Liver (tissue), 9 donors: ENCODE measurements around the gene LEMD3. TPM values are rescaled to one million over a fixed set of nuclear protein-coding genes. Genes with fewer than 3 reads are reported as not detected.

ENCODE experiments used
- DNase-seq: peaks from one replicate; pipeline ENCODE4 v3.0.0-alpha.2; 2017; ENCODE audit warnings: low spot score
- H3K27ac ChIP-seq, 2 donors: one replicate each; pipeline ENCODE4 v1.7.0; 2013; ENCODE audit warnings: inconsistent platforms in 2 of 2, low read length in 2 of 2, control low read depth in 1 of 2, low read depth in 1 of 2, mild to moderate bottlenecking in 1 of 2
- H3K27me3 ChIP-seq, 4 donors: one replicate each; pipeline versions ENCODE4 v1.6.1 to v1.7.0; 2013; ENCODE audit warnings: low read length in 3 of 4, inconsistent platforms in 1 of 4, mild to moderate bottlenecking in 1 of 4, moderate library complexity in 1 of 4; ENCODE audit not compliant: control insufficient read depth in 4 of 4, insufficient read depth in 4 of 4
- H3K36me3 ChIP-seq, 4 donors: one replicate each; pipeline versions ENCODE4 v1.6.1 to v1.7.0; 2013; ENCODE audit warnings: low read length in 3 of 4, mild to moderate bottlenecking in 3 of 4, low read depth in 1 of 4, moderate library complexity in 1 of 4; ENCODE audit not compliant: control insufficient read depth in 4 of 4, insufficient read depth in 3 of 4
- H3K4me1 ChIP-seq, 4 donors: one replicate each; pipeline versions ENCODE4 v1.6.1 to v1.7.0; 2013; ENCODE audit warnings: low read length in 3 of 4, mild to moderate bottlenecking in 3 of 4, moderate library complexity in 1 of 4; ENCODE audit not compliant: control insufficient read depth in 4 of 4, insufficient read depth in 4 of 4
- H3K4me3 ChIP-seq, 3 donors: one replicate each; pipeline versions ENCODE4 v1.6.1 to v1.7.0; 2013; ENCODE audit warnings: low read length in 3 of 3, control low read depth in 1 of 3, low read depth in 1 of 3, mild to moderate bottlenecking in 1 of 3
- H3K9ac ChIP-seq, 2 donors: one replicate each; pipeline ENCODE4 v1.7.0; 2013; ENCODE audit warnings: low read length in 2 of 2, mild to moderate bottlenecking in 2 of 2, moderate library complexity in 2 of 2, control low read depth in 1 of 2, low read depth in 1 of 2
- H3K9me3 ChIP-seq, 4 donors: one replicate each; pipeline versions ENCODE4 v1.6.1 to v1.7.0; 2013; ENCODE audit warnings: low read length in 3 of 4; ENCODE audit not compliant: control insufficient read depth in 4 of 4
- ATF3 ChIP-seq: IDR thresholded peaks from 2 replicates; pipeline ENCODE4 v1.6.1; 2016; ENCODE audit warnings: antibody characterized with exemption
- CTCF ChIP-seq: fragments of 150-350 bp; IDR thresholded peaks from 2 replicates; pipeline ENCODE4 v1.5.1; 2017; ENCODE audit warnings: improper control_type of control experiment, low read depth, low read length; ENCODE audit not compliant: missing input control
- EGR1 ChIP-seq, 2 donors: IDR thresholded peaks; 2 replicates each; pipeline ENCODE4 v1.6.1; 2016 to 2018; ENCODE audit warnings: antibody characterized with exemption in 2 of 2, low read depth in 2 of 2
- FOXA1 ChIP-seq: IDR thresholded peaks from 2 replicates; pipeline ENCODE4 v1.6.1; 2016; ENCODE audit warnings: antibody characterized with exemption
- GABPA ChIP-seq, 2 donors: IDR thresholded peaks in 1 of 2; conservative IDR thresholded peaks in 1 of 2; 2 replicates each; pipeline ENCODE4 v1.6.1; 2016; ENCODE audit warnings: antibody characterized with exemption in 2 of 2, mild to moderate bottlenecking in 1 of 2, moderate library complexity in 1 of 2
- HNF4A ChIP-seq, 2 donors: conservative IDR thresholded peaks; 2 replicates each; pipeline ENCODE4 v1.6.1; 2016; ENCODE audit warnings: antibody characterized with exemption in 2 of 2, mild to moderate bottlenecking in 2 of 2
- HNF4G ChIP-seq: IDR thresholded peaks from 2 replicates; pipeline ENCODE4 v1.6.1; 2016; ENCODE audit warnings: antibody characterized with exemption
- JUND ChIP-seq, 2 donors: IDR thresholded peaks; 2 replicates each; pipeline ENCODE4 v1.6.1; 2016; ENCODE audit warnings: antibody characterized with exemption in 2 of 2
- MAX ChIP-seq: IDR thresholded peaks from 2 replicates; pipeline ENCODE4 v1.6.1; 2016; ENCODE audit warnings: antibody characterized with exemption
- NR2F2 ChIP-seq: IDR thresholded peaks from 2 replicates; pipeline ENCODE4 v1.6.1; 2016; ENCODE audit warnings: antibody characterized with exemption
- RAD21 ChIP-seq, 2 donors: IDR thresholded peaks; 2 replicates each; pipeline ENCODE4 v1.6.1; 2016; ENCODE audit warnings: antibody characterized with exemption in 2 of 2, mild to moderate bottlenecking in 2 of 2
- REST ChIP-seq: IDR thresholded peaks from 2 replicates; pipeline ENCODE4 v1.6.1; 2016; ENCODE audit warnings: antibody characterized with exemption, mild to moderate bottlenecking
- RXRA ChIP-seq, 2 donors: IDR thresholded peaks; 2 replicates each; pipeline ENCODE4 v1.6.1; 2017 to 2018; ENCODE audit warnings: antibody characterized with exemption in 2 of 2, mild to moderate bottlenecking in 1 of 2
- SP1 ChIP-seq: IDR thresholded peaks from 2 replicates; pipeline ENCODE4 v1.6.1; 2018; ENCODE audit warnings: antibody characterized with exemption, mild to moderate bottlenecking
- TAF1 ChIP-seq: conservative IDR thresholded peaks from 2 replicates; pipeline ENCODE4 v1.6.1; 2016; ENCODE audit warnings: antibody characterized with exemption, mild to moderate bottlenecking
- YY1 ChIP-seq: IDR thresholded peaks from 2 replicates; pipeline ENCODE4 v1.6.1; 2016; ENCODE audit warnings: antibody characterized with exemption, mild to moderate bottlenecking
- ZBTB33 ChIP-seq: IDR thresholded peaks from 2 replicates; pipeline ENCODE4 v1.6.1; 2016; ENCODE audit warnings: antibody characterized with exemption
- WGBS: extraction: QIAGEN DNeasy Blood & Tissue Kit; methylation state at CpG from one replicate; pipeline ENCODE4 v1.1.7; 2013; 5-methylcytosine and 5-hydroxymethylcytosine counted together
- polyA plus RNA-seq, 2 donors: library from polyadenylated mRNA; stranded (reverse) in 1 of 2; unstranded in 1 of 2; fragments of 200-250 nt in 1 of 2; fragments of >200 nt in 1 of 2; fragmentation: Nextera tagmentation in 1 of 2; extraction: Ambion mirVana in 1 of 2; gene quantifications; one replicate each; pipeline versions ENCODE4 v1.2.1 to v1.2.3, GENCODE V29; 2013 to 2015
- total RNA-seq, 2 donors: library from RNA; depleted of rRNA; stranded (reverse); fragments of >200 nt; gene quantifications; one replicate each; pipeline ENCODE4 v1.2.3, GENCODE V29; 2014
- donor health status: healthy.
- donor health status: healthy.
- donor health status: healthy.
- donor health status: healthy.
- donor health status: healthy.

The LEMD3 gene
- total and polyA plus RNA-seq, 4 donors, result 3.5 to 19.5 (median 11.3) TPM

- H3K27ac ChIP-seq, result no peak overlapping the region
- WGBS, result 81% methylated on average over 5 of the region's 5 CpGs
- TF ChIP-seq NR2F2 (no peak), RXRA (IDR thresholded peaks at IDR 0.05) (no peak), HNF4G (no peak), CTCF (no peak), SP1 (no peak), EGR1 (IDR thresholded peaks at IDR 0.05; ENCODE audit: low read depth in 2 of 2) (no peak), JUND (IDR thresholded peaks at IDR 0.05) (no peak), HNF4A (conservative IDR thresholded peaks at IDR 0.05) (no peak), ATF3 (no peak), MAX (no peak)
- no peak overlapping the region for H3K4me3 ChIP-seq
- peaks cover 0 to 2% (median under 1%) of the 10 kb centered on the region in 4 donors for H3K4me1 ChIP-seq
- no peak overlapping the region for H3K9ac ChIP-seq
- DNase-seq, result no peak
- H3K36me3 ChIP-seq, result no peaks in the 10 kb centered on the region
- peaks cover 0 to 14% (median 1%) of the 10 kb centered on the region in 4 donors for H3K27me3 ChIP-seq
- H3K9me3 ChIP-seq, result no peaks in the 10 kb centered on the region
Measured at GRCh38 chr12:65126482-65126881, 42.9 kb upstream of the LEMD3 start.

- Histone ChIP-seq H3K36me3 (no peaks in the 10 kb centered on the region), H3K27ac (no peak overlapping the region), H3K27me3 (no peaks in the 10 kb centered on the region), H3K9ac (no peak overlapping the region), H3K4me1 (no peaks in the 10 kb centered on the region), H3K4me3 (no peak overlapping the region), H3K9me3 (no peaks in the 10 kb centered on the region)
- TF ChIP-seq HNF4A (conservative IDR thresholded peaks at IDR 0.05) (no peak), REST (no peak), TAF1 (no peak), SP1 (no peak), FOXA1 (no peak), GABPA (IDR thresholded peaks at IDR 0.05 in 1 of 2, conservative IDR thresholded peaks at IDR 0.05 in 1 of 2) (no peak), MAX (no peak), ATF3 (no peak), CTCF (no peak), JUND (IDR thresholded peaks at IDR 0.05) (no peak), YY1 (no peak), ZBTB33 (no peak), RXRA (IDR thresholded peaks at IDR 0.05) (no peak), EGR1 (IDR thresholded peaks at IDR 0.05; ENCODE audit: low read depth in 2 of 2) (no peak), RAD21 (IDR thresholded peaks at IDR 0.05) (no peak), HNF4G (no peak)
- DNase-seq, result no peak
Measured at GRCh38 chr12:65133879-65134278, 35.5 kb upstream of the LEMD3 start.
